Activated T-cell treated with anti-CD3 and anti-CD28 coated beads for 1 hour (primary cell): ENCODE results near the gene TRIM62.
"Not testable (repeated sequence)": the region's sequence is repeated elsewhere in the genome, so short reads cannot be mapped to it uniquely, and the experiment has no call there.

ENCODE experiments used
- DNase-seq: peaks from one replicate; pipeline ENCODE4 v3.0.0-alpha.2; 2020; ENCODE audit warnings: low read depth

TRIM62 gene

DNA sequence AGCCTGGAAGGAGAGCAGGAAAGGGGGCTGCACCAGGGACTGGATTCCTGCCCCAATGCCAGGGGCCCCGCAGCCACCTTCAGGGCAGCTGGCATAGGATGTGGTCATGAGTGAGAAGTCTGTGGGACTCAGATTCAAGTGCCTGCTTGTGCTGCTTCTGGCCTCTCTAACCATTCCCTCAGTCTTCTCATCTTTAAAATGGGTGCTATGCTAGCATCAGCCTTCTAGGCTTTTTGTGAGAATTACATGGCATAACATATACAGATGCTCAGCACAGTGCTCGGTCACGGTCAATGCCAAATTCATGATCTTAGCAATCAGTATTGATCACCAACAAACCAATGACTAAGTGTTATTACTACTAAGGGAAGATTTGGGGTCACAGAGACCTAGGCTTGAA lies 23.5 kb downstream of the TRIM62 start:
- no peak for DNase-seq

DNA sequence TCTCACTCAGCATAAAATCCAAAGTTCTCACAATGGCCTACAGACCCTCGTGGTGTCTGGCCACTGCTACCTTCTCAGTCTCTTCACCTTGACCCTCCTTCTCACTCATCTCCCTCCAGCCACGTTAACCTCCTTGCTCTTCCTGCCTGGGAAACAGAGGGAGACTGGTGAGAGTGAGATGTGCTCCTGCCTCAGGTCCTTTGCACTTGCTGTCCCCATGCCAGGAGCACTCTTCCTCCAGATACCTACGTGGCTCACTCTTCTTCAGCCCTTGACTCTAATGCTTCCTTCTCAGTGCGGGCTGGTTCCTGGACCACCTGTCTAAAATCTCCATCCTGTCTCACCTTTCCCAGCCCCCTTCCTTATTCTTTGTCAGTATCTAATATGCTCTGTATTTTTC lies 24.7 kb downstream of the TRIM62 start:
- DNase-seq: no peak

DNA sequence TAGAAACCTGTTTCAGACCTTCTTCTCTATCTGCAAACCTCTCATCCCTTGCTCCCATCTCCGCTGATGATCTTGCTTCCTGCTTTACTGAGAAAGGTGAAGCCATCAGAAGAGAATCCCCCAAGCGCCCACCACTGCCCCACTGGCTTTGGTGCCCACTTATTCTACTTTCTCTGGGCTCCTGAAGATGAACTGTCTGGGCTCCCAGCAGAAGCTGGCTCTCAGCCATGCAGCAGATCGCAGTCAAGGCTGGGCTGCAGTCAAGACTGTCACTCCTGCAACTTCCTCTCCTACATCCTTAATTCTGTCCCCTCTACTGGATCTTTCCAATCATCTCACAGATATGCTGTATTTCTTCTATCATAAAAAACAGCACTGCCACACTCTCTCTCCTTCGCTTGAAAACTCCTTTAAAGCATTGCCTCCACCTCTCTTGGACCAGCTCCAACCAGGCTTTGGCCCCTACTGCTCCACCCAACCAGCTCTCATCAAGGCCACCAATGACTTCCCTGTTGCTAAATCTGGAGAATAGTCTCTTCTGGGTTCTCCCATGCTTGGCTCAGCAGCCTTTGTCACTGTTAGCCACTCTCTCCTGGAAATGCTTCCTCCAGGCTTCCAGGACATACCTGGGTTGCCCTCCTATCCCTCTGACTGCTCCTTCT lies 25.8 kb downstream of the TRIM62 start:
- no peak for DNase-seq

DNA sequence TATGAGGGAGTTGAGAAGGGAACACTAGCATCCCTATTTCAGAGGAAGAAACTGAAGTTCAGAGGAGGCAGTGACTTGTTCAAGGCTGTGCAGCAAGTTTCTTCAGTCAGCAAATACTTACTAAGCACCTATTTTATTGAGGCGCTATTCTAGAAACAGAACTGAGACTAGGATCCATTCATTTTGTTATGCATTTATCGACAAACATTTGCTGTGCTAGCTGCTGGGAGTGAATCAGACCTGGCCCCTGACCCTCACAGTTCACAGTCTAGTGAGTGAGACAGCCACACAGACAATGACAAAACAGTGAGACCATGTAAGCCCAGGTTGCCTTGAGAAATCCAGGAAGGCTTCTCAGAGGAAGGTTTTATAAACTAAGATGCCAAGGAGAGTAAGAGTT lies 28.2 kb downstream of the TRIM62 start:
- no peak for DNase-seq

DNA sequence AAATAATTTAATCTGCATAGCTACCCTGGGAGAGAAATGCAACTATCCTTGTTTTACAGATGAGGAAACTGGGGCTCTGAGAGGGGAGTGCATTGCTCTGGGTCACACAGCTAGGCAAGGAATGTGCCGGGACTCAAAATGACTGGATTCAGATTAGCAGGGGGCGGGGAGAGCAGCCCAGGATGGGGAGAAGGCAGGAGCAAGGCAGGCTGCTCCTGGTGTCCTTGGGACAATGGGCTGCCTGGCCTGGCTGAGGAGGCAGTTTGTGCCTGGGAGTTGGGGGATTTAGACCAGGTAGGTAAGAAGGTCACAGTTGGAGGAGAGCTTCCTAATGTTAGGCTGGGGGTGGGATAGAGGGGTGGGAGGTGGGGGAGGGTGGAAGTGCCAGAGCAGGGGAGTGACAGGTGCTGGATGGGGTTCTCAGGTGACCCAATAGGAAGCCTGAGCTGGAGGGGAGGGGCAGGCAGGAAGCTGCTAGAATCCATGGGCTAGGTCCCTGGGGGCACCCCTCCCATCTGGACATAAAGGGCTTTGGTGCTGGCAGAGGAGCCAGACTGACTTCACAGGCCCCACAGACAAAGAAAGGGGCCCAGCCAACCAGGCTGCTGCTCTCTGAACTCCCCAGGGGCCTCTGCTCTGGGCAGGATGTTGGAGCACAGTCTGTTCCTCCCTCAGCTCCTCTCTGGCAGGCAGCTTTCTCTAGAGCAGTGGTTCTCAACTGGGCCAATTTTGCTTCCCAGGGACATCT lies 29.0 kb downstream of the TRIM62 start:
- DNase-seq: no peak

DNA sequence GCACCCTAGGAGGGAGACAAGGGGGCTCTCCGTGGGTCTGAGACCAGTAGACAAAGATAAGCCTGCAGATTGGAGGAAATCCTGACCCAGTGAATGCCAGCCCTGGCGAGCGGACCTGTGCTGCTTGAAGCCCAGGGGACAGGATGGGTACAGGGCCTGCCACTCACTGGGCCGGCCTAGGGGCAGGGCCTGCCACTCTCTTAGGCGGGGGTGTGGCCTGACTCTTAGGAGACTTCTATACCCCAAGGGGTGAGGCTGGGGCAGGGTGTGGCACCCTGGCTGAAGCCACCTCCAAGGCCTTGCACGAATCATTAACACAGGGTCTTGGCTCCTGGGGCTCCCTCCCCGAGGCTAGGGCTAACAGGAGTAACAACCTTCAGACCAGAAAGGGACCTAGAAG lies 30.7 kb downstream of the TRIM62 start:
- no peak for DNase-seq

DNA sequence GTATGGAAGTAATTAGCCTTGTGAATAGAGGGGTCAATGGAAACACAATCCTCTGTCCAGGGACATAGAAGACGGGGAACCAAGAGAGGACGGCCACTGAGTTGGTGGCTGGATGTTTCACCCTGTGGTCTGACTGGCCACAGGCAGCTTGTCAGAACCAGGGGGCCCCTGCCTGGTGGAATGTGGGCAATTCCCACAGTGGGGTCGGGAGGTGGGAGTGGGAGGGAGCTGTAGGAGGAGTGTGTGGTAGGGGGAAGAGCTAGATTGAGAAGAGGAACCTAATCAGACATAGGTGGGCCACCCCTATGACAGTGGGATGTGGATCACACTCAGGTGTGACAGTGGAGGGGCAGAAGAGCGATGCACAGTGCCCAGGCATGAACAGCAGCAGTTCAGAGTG lies 31.3 kb downstream of the TRIM62 start:
- no peak for DNase-seq

DNA sequence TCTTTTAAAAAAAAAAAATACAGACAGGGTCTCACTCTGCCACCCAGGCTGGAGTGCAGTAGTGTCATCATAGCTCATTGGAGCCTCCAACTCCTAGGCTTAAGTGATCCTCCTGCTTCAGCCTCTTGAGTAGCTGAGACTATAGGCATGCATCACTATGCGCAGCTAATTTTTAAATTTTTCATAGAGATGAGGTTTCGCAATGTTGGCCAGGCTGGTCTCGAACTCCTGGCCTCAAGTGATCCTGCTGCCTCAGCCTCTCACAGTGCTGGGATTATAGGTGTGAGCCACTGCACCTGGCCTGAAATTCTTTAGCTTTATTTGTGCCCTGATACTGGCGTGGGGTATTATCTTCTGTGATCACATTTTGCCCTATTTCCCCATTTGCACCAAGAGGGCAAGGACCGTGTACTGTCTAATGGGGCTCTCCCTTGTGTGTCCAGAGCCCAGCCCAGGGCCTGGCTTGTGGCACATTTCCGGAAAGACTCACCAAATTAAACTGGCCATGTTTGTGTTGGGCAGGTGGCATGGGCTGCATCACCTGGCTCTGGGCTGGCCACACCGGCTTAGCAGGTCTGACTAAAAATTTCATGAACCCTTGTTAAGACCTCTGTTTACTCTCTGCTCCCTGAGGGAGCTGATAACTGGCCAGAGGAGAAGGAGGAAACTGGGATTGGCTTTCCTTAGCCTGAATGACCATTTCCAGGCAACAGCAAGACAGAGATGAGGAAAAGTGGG lies 32.2 kb downstream of the TRIM62 start:
- no peak for DNase-seq

DNA sequence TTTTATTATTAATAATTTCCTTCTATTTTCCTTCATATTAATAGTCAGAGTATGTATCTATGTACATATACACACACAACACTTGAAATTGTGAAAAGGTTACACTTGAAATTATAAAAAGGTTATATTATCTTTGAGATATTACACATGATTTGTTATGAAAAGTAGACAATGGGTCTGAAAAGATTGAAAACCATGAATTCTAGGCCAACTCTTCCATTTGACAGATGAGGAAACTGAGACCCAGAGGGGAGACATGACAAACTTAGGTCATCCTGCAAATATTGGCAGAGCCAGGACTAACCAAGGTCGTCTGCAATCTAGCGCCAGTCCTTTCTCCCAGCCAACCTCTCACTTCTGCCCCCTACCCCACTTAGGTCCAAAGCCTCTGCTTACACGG lies 33.2 kb downstream of the TRIM62 start:
- no peak for DNase-seq

DNA sequence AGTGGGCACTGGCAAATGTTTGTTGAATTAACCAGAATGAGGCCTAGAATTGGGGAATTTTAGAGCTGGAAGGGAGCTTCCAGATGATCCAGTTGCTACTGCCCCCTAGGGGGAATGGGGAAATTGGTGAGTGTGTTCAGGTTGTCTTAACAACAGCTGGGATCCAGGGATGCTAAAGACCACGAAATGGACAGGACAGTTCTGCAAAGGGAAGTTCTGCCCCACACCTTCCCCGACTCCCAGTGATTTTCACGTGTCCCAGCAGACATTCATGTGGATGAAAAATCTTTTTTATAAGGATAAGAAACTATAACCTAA lies 33.9 kb downstream of the TRIM62 start:
- DNase-seq: no peak

DNA sequence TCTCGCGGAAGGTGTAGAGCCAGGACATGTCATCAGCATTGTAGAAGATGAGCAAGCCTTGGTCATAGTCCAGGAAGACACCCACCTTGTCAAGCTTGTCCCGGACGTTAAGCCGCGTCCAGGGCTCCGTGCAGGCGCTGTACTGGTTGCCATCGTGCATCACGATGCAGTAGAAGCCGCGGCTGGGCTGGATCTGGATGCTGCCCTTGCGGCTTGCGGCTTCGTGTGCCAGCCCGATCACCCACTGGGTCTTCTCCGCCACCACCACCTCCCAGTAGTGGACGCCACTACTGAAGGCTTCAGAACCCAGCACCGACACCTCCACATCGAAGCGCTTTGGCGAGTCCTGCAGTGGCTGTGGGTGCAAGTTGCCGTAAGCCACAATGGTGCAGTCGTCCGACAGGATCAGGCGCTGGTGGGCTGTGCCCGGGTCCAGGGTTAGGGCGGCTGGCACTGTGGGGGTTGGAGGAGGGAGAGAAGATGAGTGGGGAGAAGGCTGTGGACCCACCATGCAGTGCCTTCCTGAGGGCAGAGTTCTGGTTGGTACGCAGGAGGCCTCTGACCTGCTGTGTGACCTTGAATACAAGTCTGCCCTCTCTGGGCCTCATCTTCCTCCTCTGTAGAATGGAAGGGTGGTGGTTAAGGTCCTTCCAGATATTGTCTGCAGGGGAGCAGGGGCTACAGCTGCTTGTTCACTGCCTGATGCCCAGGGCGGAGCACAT lies 34.4 kb downstream of the TRIM62 start:
- no peak for DNase-seq

DNA sequence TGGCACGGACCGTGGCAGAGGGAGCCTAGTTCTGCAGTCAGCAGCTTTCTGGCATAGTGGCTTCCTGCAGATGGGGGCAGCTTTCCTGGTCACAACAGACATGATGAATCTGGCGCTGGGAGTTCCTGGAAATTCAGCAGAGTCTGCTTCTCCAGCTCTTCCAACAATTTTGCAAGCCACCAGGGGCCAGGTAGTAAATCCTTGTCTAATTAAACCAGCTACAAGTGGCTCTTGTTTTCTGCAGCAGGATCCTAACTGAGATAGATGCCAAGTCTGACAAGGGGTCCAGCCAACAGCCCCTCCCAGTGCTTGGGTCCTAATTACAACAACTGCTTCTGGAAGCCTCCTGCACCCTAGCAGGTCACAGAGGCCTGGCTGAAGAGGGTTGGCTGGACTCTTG lies 35.8 kb downstream of the TRIM62 start:
- DNase-seq: no peak

DNA sequence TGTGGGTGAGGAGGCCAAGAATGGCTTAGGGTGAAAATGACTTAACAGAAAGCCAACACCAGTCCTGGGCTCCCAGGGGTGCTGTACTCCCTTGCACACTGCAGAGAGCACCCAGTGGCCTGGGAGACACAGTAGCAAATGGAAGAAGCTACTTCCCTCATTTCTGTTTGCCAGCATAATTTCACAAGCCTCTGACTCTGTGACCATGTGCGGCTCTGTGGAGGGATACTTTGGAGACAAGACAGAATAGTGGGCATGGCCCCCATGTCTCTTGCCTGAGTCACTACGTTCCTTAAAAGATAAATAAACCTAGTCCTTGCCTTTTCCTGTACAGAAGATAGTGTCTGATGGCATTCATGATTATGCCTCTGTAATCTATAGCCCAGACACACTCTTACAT lies 38.1 kb downstream of the TRIM62 start:
- no peak for DNase-seq

DNA sequence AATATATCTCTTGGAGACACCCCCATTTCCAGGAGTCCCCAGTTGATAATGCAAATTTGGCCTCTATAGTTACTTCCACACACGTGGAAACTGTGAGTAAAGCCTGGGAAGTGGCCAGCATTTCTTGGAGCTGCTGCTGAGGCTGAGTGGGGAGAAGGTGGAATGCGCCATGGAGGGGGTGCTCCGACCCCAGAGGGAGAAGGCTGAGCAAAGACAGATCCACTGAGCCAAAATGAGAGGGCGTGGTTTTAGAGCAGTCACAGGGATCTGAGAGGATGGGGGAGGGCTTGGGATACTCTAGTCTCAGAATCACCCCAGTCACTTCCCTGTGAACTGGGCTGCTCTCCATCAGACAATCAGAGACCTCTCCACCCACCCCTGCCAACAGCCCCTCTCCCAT lies 38.7 kb downstream of the TRIM62 start:
- no peak for DNase-seq

DNA sequence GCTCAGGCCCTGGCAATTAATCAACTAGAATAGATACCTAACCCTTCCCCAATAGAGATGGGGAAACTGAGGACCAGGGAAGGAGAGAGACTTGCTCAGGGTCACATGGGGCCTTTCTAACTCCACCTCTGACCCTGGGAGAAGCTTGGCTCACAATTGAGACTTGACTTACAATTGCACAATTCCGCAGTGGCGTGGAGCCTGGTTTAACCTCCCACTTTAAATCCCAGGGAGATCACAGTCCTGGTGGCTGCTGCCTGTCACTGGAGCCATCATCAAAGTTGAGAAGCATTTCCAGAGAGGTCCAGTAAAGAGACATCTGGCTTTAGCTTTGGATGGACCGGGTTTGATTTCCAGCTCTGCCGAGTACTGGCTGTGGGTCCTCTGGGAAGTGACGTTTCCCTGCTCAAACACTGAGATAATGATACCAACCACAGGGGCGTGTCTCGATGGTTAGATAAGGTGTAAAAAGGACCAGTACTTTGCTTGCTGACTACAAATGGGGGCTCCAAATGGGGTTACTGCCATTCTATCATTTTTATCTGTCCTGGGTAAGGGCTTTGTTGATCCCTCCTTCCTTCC lies 39.3 kb downstream of the TRIM62 start:
- no peak for DNase-seq

DNA sequence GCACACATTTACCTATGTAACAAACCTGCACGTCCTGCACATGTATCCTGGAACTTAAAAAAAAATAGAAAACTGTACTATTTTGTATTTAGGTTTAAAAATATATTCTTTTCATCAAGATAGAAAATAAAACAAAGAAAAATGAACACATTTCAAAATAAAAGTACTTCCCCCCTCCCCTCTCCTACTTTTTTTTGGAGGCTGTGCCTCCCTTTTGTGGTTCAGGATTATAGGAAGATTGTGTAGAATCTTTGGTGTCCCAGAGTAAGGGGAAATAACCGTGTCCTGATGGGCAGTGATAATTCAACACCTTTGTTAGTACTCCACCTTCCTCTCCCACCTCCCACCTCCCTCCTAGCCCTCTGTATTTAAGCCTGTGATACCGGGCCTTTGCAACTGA lies 40.1 kb downstream of the TRIM62 start:
- DNase-seq: no peak

DNA sequence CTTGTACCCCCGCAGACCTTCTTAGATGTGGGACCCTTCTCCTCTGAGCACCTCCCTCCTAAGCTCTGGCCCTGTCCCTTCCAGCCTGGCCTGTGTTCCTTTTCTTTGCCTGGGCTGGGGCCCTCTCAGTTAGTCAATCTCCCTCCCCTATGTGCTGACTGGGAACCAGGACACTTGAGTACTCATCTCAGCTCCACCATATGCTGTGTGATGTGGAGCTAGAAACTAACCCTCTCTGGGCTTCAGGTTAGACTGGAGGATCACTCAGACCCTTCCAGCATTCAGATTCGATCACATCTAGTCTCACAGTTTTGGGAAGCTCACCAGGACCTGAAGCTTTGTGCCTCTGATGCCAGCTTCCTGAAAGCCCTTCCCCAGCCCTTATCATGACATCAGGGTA lies 40.6 kb downstream of the TRIM62 start:
- DNase-seq: no peak

DNA sequence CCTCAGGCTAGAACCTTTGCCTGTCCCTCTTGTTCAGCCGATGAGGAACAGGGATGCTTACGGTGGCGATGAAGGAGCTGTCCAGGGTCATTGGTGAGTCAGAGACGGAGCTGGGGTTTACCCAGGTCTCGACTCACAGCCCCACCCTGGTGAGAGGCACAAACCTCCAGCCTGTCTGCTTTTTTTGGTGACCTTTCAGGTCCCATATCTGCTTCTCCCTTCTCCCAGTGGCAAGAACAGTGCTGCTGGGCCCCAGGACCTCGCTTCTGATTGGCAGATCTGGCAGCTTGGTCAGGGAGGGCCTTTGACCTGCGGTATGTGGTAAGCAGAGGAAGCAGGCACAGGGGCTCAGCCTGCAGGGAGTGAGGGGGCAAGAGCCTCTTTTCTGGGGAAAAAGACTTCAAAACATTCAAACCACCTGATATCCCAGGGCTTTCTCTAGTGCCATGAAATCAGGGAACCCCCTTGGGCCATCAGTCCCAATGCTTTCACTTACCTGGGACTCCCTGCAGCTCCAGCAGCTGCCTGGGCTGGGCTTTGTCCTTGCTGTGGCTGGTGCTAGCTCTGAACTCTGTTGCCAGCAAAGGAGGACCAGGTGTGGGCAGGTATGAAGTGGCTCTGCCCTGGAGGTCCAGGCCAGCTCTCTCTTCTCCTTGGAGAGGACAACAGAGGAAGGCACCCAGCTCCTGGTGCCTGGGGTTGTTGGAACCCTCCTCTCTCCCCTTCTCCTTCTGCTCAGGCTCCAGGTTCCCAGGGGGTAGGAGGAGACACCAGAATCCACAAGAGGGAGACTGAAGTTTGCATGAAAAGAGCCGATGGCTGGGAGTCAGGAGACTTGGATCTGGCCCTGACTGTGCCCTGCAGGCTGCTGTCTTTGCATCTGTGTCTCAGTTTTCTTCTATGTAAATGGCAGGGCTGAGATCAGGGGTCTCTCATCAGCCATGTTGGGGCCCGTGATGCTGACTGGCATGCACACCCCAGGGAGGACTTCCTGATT lies 41.4 kb downstream of the TRIM62 start:
- DNase-seq: no peak

DNA sequence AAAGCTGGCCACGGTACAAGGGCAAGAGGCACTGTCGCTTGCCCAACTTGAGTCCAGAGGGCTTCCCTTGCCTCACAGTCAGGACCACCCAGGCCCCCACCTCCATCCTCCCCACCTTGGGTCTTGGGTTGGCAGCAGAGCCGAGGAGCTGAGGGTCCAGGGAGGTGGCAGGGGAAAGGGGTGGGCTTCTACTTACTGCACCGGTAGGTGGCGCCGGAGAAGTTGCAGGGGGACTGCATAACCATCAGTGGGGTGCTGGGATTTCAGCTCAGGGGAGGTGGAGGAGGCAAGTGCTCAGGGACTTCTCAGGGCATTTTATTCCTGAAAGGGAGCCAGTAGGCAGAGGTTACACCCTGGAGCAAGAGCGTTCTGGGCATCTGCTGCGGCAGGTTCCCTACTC lies 44.0 kb downstream of the TRIM62 start:
- peak; percentile 27 for DNase-seq

DNA sequence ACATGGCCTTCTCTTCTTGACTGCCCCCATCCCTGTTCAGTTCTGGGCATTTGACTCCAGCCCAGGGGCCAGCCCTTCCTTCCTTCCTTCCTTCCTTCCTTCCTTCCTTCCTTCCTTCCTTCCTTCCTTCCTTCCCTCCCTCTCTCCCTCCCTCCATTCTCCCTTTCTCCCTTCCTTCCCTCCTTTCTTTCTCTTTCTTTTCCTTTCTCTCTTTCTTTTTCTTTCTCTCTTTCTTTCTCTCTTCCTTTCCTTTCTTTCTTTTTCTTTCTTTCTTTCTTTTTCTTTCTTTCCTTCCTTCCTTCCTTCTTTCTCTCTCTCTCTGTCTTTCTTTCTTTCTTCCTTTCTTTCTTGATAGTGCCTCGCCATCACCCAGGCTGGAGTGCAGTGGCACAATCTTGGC lies 45.8 kb downstream of the TRIM62 start:
- DNase-seq: not testable (repeated sequence)

DNA sequence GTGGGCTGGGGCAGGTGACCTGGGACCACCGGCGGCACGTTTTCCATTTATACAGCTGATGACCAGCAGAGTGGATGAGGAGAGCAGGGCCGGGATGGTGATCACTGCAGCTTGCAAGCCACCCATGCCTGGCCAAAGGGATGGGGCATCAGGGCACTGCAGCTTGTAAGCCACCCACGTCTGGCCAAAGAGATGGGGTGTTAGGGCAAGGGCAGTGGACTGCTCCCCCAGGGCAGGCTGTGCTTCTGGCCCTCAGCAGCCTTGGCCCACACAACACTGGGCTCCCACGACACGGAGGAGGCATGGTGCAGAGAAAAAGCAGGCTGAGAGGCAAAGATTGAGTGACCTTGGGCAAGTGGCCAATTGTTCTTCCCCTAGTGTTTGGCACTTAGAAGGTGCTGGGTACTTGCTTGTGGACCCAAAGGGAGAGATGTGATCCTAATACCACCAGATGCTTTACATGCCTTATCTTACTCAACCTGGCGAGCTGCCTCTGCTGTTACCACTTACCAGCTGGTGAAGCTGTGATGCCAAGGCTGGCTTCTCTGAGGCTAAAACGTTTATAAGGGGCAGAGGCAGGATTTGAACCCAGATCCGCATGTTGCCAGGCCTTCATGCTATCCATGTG lies 48.3 kb downstream of the TRIM62 start:
- no peak for DNase-seq
